GM19023 (cell line): Measurements from ENCODE around the gene GZMM.

Source experiments
- ATAC-seq: cut with Tn5 transposase; IDR thresholded peaks from one replicate; pipeline ENCODE4 v1.9.1; 2021; ENCODE audit warnings: mild to moderate bottlenecking, moderate library complexity; ENCODE audit not compliant: unreplicated experiment

The GZMM gene

DNA sequence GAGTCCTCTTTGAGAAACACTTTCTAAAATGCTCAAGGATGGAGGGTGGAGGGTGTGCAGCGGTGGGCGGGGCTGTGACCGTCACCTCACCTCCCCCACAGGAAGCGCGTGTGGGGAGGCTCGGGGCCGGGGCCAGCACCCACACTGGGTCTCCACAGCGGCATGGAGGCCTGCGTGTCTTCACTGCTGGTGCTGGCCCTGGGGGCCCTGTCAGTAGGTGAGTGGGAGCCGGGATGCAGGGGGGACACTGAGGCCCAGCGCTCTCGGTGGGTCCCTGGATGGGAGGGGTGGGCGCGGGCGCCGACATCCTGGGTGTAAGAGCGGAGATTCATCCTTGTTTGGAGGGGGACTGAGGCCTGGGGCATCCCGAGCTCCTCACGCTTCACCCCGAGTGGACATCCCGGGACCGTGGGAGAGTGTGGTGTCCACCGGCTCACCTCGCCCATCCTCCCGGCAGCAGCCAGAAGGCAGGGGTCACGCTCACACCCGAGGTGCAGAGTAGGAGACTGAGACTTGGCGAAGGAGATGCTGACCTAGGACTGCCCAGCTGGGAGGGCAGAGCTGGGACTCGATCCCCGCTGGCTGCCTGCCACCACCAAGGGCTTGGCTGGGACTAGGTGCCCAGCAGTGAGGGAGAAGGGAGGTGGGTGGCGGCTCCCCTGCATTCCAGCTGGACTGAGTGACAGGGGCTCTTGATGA is at the start of gene GZMM:
Gene GZMM, plus strand, starts transcription at position 144 of the 699 bp plus-strand sequence. Its CDS starts 19 bp downstream, at position 163.
- no peak for ATAC-seq

DNA sequence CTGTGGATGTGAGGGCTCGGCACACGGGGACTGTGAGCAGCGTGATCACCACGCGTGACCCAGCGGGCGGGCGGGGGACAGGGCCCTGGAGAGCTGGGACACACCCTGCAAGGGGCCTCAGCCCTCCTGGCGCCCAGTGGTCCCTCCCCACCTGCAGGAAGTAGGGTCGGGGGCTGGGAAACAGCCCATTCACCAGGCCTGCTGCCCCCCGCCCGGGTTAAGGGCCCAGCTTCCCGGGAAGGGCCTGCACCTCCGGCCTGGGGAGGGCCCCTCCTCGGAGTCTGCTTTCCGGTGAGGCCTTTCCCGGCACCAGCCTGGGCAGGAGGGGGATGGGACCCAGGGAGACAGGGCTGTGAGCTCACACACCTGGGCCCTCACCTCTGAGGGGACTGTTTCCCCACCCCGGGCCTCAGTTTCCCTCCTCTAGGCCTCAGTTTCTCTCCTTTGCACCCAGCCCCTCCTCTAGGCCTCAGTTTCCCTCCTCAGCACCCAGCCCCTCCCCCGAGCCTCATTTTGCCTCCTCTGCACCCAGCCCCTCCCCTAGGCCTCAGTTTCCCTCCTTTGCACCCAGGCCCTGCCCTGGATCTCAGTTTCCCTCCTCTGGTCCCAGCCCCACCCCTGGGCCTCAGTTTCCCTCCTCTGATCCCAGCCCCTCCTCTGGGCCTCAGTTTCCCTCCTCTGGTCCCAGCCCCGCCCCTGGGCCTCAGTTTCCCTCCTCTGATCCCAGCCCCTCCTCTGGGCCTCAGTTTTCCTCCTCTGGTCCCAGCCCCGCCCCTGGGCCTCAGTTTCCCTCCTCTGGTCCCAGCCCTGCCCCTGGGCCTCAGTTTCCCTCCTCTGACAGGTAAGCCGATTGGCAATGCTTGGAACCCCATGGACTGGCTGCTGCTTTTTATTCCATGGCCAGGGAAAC is 49.4 kb upstream of the GZMM start:
- no peak for ATAC-seq

GRCh38 chr19:495081-495401 is 48.8 kb upstream of the GZMM start:
- ATAC-seq = no peak

DNA sequence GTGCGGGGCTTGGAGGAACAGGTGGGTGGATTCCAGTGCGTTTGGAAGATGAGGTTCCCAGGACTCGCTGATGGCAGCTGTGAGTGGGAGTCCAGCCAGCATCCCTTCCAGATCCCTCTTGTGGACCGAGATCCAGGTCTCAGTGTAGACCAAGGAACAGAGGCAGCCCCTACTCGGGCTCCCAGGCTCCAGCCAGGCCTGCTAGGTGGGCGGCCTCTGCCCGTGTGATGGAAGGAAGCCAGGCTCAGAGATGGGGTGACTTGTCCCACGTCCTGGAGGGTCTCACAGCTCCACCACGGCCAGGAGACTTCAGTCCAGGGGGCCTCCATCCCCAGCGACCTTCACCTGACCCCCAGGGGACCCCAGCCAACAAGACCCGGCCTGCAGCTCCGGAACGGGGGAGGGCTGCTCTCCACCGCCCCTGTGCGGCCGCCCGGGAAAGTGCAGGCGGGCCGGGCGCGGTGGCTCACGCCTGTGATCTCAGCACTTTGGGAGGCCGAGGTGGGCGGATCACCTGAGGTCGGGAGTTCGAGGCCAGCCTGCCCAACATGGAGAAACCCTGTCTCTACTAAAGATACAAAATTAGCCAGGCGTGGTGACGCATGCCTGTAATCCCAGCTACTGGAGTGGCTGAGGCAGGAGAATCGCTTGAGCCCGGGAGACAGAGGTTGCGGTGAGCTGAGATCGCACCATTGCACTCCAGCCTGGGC is 48.3 kb upstream of the GZMM start:
- ATAC-seq = no peak

DNA sequence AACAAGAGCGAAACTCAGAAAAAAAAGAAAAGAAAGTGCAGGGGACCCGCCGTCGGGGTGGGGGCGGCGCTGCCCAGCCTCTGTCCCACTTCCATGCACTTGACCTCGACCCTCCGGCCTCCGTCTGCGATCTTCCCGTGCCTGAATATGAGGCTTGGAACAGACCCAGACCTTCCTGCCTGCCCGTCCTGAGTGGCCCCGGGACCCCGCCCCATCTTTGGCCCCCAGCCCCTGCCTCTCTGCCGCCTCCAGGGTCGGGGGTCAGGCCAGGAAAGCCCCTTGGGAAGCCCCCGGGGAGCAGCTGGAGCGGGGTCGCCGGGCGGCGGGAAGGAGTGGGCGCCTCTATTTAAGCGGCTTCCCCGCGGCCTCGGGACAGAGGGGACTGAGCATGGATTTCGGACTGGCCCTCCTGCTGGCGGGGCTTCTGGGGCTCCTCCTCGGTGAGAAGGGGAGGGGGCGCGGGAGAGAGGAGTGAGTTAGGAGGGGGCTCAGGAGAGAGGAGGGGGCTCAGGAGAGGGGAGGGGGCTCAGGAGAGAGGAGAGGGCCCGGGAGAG is 47.7 kb upstream of the GZMM start, which contains the start of gene MADCAM1:
Gene MADCAM1, plus strand, starts transcription at position 375 of the 554 bp plus-strand sequence. Its CDS starts 14 bp downstream, at position 389.
- no peak for ATAC-seq

GRCh38 chr19:496986-497385 is 46.9 kb upstream of the GZMM start:
- ATAC-seq = no peak

- no peak for ATAC-seq
Observed at GRCh38 chr19:497491-497868, 46.4 kb upstream of the GZMM start.

GRCh38 chr19:497869-498510 is 45.9 kb upstream of the GZMM start:
- no peak for ATAC-seq

- ATAC-seq = no peak
Observed at GRCh38 chr19:498511-498891, 45.4 kb upstream of the GZMM start.

DNA sequence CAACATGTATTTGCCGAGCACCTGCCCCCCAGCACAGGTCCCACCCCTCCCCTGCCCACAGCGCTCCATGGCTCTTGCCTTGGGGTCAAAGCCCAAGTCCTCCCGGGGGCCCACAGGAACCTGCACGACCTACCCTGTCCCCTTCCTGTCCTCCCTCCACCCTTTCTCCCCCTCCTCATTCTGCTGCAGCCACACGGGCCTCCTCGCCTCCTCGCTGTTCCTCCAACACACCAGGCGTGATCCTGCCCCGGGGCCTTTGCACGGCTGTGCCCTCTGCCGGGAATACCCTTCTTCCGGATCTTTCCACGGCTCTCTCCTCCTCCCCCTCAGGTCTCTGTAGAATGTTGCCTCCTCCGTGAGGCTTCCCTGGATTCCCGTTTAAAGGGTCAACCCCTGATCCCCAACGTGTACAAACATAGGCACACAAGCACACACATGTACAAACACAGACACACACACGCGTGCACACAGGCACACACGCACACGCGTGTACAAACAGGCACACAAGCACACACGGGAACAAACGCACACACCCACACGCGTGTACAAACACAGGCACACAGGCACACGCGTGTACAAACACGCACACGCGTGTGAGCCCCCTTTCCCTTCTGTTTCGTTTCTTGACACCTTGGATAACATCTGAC is 44.8 kb upstream of the GZMM start:
- ATAC-seq = no peak

- no peak for ATAC-seq
Observed at GRCh38 chr19:501646-502045, 42.2 kb upstream of the GZMM start.

GRCh38 chr19:504616-505015 is 39.2 kb upstream of the GZMM start:
- ATAC-seq = no peak

DNA sequence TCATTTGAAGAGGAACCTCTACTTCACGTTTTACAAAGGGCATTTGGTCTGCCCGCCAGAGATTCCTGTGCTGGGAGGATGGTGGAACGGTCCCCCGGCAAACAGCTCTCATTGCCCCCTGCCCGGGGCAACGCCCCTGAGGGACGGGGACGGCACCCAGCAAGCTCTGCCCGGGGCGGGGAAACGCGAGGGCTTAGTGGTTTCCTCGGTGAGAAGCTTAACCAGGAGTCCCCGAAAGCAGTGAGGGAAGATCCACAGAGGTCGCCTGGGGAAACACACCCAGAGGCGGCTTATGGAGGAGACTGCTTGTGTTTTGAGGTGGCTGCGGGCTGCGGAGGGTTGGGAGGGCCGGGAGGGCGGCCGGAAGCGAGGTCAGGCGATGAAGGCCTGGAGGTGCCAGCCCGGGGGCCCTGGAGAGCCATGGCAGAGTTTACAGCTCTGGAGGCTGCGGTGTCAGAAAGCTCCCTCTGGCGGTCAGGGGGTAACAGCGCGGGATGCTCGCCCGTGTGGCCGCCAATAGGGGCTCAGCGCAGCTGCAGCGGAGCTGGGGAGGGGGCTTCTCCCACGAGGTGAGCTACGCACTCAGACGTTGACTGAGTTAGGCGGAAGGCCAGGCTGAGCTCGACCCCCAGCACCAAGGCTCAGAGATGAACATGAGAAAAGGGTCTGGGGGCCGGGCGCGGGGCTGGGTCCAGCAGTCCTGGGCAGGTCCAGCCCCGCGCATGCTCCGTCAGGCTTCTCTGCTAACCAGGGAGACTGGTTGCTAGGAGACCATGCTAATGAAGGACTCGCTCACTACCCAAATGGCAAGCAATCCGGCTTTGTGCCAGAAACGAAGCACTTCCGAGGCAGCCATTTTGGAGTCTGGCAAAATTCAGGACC is 37.2 kb upstream of the GZMM start:
- peak; percentile 77 for ATAC-seq

GRCh38 chr19:507286-508203 is 36.3 kb upstream of the GZMM start, which contains the start of gene TPGS1:
Gene TPGS1 (plus strand): TSS chr19:507497. CDS start chr19:507507, 10 bp downstream.
- peak; percentile 62 for ATAC-seq

- ATAC-seq = no peak
Observed at GRCh38 chr19:508204-509150, 35.4 kb upstream of the GZMM start.

GRCh38 chr19:510606-511100 is 33.2 kb upstream of the GZMM start:
- no peak for ATAC-seq
